ENCODE measurements around the gene GPR173.

DNA sequence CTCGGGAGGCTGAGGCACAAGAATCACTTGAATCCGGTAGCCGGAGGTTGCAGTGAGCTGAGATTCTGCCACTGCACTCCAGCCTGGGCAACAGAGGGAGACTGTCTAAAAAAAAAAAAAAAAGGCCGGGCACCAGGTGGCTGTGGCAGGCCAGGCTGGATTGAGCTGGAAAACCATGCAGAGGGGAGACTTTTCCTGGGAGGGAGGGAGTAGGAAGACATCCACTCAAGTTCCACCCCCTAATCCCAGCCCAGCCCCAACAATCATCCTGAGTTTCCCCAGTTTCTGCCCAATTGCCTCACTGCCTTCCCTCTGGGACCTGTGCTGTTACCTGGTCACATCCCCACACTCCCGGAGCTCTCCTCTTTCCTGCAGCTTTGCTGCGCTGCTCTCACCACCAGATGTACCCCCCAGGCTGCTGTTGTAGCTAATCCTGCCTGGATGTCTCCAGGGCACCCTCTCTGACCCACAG is 24.6 kb downstream of the GPR173 start:
- TF ChIP-seq POLR2AphosphoS5 (IDR thresholded peaks at IDR 0.05; ENCODE audit: borderline replicate concordance, low read depth, low read length) (no peak), EZH2 (IDR thresholded peaks at IDR 0.05) (no peak)
